HG02840 (cell line): ENCODE data around the gene ZFPL1.

Experiments
- ATAC-seq: cut with Tn5 transposase; IDR thresholded peaks from one replicate; pipeline ENCODE4 v1.9.1; 2021; ENCODE audit warnings: mild to moderate bottlenecking, moderate library complexity, moderate number of reproducible peaks; ENCODE audit not compliant: unreplicated experiment, low FRiP score

The ZFPL1 gene

DNA sequence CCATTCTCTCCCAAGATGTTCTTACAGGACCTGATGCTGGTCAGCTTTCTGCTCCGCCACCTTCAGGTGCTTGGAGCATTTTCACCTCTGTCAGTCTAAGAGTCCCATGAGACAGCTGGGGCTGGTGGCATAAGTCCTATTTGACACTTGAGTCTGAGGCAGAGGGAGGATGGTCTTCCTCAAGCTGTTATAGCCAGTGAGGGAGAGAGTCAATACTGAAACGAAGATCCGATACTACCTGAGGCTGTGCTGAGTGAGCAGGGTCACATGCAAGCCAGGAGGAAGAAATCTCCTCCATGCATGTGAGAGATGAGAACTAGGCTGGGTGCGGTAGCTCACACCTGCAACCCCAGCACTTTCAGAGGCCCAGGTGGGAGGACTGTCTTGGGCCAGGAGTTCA, 5.6 kb downstream of the ZFPL1 start:
- no peak for ATAC-seq

- no peak for ATAC-seq
These were observed 6.6 kb downstream of the ZFPL1 start for GRCh38 chr11:65090628-65091027.

- no peak for ATAC-seq
These were observed 11.4 kb downstream of the ZFPL1 start for GRCh38 chr11:65095427-65095826.

GRCh38 chr11:65095974-65096806, 12.2 kb downstream of the ZFPL1 start, which contains the start of gene VPS51:
Gene VPS51, plus strand, starts transcription at chr11:65096214. Its CDS starts 37 bp downstream, at chr11:65096251.
- ATAC-seq, result peak; percentile 75

- ATAC-seq, result no peak
These were observed 12.9 kb downstream of the ZFPL1 start for GRCh38 chr11:65096926-65097325.

DNA sequence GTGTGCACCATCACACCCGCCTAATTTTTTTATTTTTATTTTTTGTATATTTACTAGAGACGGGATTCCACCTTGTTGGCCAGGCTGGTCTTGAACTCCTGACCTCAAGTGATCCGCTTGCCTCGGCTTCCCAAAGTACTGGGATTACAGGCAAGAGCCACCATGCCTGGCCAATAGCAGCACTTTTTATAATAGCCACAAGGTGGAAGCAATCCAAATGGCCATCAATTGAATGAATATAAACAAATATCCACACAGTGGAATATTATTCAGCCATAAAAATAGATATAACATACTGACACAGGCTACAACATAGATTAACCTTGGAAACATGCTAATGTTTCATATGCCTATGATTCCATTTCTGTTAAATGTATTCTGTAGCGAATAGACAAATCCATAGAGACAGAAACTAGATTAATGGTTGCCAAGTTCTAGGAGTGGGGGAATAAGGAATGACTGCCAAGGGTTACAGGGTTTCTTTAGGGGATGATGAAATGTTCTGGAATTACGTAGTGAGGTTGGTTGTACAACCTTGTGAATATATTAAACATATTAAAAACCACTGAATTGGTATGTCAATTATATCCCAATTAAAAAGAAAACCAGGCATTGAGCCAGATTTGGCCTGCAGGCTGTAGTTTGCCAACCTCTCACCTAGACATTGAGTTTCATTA, 16.8 kb downstream of the ZFPL1 start:
- no peak for ATAC-seq

GRCh38 chr11:65102142-65103095, 18.4 kb downstream of the ZFPL1 start:
- ATAC-seq, result no peak

DNA sequence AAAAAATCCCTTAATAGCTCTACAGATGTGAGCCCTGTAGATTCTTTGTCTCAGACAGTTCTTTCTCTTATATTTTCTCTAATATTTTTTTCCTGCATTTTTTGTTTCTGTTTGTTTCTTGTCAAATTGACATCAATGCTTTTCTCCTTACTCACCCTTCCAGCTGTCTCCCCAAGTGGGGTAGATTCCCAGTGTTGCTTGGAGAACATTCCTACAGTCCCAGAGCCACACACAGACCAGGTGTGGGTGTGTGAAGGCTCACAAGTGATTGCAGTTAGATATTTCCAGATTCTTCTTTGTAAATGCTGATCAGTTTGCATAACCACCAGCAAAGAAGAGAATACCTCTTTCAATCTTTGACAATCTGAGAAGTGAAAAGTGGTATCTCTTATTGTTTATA, 19.5 kb downstream of the ZFPL1 start:
- no peak for ATAC-seq

GRCh38 chr11:65104628-65105027, 20.6 kb downstream of the ZFPL1 start:
- ATAC-seq, result no peak

DNA sequence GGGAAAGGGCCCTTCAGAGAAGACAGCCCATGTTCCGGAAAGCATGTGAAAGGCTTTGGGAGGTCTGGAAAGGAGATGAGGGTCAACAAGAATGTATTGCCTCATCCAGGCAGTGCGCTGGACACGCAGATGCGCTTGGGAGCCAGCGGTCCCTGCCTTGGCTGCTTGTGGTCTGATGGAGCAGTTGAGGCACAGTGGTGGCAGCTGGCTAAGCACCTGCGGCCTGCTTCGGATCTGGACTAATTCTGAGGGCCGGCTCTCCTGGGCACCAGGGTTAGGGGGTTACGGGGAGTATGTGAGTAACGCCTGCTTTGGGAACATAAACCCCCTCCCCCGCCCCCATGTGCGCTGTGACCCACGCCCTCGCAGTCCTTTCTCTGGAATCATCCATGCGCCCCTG, 23.1 kb downstream of the ZFPL1 start:
- no peak for ATAC-seq

DNA sequence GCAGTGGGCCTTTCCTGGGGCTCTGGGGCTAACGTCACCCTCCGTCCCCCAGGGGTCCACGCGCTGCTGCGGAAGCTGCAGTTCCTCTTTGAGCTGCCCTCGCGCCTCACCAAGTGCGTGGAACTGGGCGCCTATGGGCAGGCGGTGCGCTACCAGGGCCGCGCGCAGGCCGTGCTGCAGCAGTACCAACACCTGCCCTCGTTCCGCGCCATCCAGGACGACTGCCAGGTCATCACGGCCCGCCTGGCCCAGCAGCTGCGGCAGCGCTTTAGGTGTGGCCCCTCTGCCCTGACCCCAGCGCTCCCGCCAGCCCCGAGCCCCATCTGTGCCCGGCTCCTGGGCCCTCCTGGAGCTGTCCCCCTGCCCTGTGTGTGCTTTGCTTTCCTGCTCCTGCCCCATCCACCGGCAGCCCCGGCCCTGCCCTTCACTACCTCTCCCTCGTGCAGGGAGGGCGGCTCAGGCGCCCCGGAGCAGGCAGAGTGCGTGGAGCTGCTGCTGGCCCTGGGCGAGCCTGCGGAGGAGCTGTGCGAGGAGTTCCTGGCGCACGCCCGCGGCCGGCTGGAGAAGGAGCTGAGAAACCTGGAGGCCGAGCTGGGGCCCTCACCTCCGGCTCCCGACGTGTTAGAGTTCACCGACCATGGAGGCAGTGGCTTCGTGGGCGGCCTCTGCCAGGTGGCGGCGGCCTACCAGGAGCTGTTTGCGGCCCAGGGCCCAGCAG, 23.9 kb downstream of the ZFPL1 start:
- ATAC-seq, result no peak

DNA sequence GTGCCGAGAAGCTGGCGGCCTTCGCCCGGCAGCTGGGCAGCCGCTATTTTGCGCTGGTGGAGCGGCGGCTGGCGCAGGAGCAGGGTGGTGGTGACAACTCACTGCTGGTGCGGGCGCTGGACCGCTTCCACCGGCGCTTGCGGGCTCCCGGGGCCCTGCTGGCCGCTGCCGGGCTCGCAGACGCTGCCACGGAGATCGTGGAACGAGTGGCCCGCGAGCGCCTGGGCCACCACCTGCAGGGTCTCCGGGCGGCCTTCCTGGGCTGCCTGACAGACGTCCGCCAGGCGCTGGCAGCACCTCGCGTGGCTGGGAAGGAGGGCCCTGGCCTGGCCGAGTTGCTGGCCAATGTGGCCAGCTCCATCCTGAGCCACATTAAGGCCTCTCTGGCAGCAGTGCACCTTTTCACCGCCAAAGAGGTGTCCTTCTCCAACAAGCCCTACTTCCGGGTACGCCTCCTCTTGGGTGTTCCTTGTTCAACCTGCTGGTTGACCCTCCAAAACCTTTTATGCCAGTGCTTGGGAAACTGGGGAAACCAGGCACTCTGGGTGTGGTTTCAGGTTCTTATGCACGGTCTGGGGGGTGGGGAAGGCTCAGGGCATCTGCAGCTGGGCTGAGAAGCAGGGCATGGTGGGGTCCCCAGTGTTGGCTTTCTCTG, 24.6 kb downstream of the ZFPL1 start:
- no peak for ATAC-seq

DNA sequence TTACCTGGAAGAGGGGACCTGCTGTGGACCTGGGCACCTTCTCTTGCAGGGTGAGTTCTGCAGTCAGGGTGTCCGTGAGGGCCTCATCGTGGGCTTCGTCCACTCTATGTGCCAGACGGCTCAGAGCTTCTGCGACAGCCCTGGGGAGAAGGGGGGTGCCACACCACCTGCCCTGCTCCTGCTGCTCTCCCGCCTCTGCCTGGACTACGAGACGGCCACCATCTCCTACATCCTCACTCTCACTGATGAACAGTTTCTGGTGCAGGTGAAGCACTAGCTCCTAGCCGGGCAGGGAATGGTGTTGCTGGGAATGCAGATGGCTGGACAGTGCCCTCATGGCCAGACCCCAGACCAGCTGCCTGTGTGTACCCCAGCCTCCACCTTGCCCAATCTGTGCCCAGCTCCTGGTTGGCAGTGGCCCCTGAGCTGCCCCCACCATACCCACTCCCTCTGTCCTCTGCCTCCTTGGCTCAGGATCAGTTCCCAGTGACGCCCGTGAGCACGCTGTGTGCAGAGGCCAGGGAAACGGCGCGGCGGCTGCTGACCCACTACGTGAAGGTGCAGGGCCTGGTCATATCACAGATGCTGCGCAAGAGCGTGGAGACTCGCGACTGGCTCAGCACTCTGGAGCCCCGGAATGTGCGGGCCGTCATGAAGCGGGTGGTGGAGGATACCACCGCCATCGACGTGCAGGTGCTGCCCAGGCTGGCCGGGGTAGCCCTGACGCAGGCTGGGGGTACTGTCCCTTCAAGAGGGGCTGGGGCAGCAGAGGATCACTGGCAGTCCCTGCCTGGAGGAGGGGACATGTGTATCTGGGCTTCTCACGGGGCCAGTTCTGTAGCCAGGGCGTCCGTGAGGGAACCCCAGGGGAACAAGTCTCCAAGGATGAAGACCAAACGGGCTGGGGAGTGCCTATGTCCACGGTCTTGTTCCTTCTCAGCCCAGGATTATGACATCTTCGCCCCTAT, 25.5 kb downstream of the ZFPL1 start:
- ATAC-seq, result no peak

DNA sequence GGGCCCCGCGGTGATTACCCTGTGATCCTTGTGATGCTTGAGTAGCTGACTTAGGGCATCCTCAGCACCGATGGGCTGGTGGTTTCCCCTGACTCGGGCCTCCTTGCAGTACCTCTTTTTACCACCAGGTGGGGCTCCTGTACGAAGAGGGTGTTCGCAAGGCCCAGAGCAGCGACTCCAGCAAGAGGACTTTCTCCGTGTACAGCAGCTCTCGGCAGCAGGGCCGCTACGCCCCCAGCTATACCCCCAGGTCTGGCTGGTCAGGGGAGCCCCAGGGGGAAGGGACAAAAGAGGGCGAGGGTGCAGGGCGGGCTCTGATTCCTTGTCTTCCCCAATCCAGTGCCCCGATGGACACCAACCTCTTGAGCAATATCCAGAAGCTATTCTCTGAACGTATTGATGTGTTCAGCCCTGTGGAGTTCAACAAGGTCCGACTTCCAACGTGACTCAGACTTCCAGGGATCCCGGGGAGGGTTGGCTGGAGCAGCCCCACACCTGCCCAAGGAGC, 26.4 kb downstream of the ZFPL1 start:
- no peak for ATAC-seq

- ATAC-seq, result no peak
These were observed 27.2 kb downstream of the ZFPL1 start for GRCh38 chr11:65111159-65111743.

GRCh38 chr11:65111744-65112545, 27.9 kb downstream of the ZFPL1 start, which contains the start of gene TM7SF2:
Gene TM7SF2, plus strand, starts transcription at chr11:65111872. Its CDS starts 144 bp downstream, at chr11:65112016.
- peak; percentile 64 for ATAC-seq
